ENCODE data around the gene DNAJC13. TPM values are rescaled to one million over a fixed set of nuclear protein-coding genes. Genes with fewer than 3 reads are reported as not detected.

DNAJC13 gene
- total and polyA plus RNA-seq, 2 experiments from 2014 or later = 15.1 to 55.4 TPM

DNA sequence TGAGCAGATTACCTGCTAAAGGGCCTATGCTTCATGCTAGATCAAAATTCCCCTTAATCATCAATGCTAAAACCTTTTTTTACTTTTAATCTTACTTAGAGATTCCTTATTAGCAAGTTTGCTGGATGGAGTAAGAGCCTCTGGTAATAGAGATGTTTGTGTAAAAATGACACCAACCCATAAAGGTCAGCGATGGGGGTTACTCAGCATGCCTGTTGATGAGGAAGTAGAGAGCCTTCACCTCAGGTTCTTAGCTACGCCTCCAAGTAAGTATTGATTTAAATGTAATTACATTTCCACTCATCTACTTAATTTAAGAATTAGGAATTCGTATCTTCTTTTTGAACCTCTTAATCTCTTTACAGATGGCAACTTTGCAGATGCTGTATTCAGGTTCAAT lies 38.8 kb downstream of the DNAJC13 start:
- Histone ChIP-seq H3K36me3 (replicated peaks; ENCODE audit: insufficient read depth, low read depth) (peaks cover 4% of the 10 kb centered on the region), H3K4me2 (no peak overlapping the region), H3K9me3 (ENCODE audit: low read depth) (no peaks in the 10 kb centered on the region), H3K4me3 (no peak overlapping the region), H3K4me1 (ENCODE audit: insufficient read depth) (no peaks in the 10 kb centered on the region), H4K20me1 (ENCODE audit: insufficient read depth, poor library complexity, severe bottlenecking) (no peaks in the 10 kb centered on the region), H3K27ac (no peak overlapping the region), H3K9me2 (replicated peaks; ENCODE audit: insufficient read depth) (no peaks in the 10 kb centered on the region), H3K79me2 (no peaks in the 10 kb centered on the region), H2AFZ (no peak overlapping the region), H3K27me3 (no peaks in the 10 kb centered on the region)
- DNase-seq (ENCODE audit: low spot score) = no peak
- TF ChIP-seq EZH2 (IDR thresholded peaks at IDR 0.05; ENCODE audit: borderline replicate concordance) (no peak), EZH2phosphoT487 (IDR thresholded peaks at IDR 0.05; ENCODE audit: low read depth, severe bottlenecking, unreplicated experiment) (no peak)
- TF ChIP-seq, protein P1, sequence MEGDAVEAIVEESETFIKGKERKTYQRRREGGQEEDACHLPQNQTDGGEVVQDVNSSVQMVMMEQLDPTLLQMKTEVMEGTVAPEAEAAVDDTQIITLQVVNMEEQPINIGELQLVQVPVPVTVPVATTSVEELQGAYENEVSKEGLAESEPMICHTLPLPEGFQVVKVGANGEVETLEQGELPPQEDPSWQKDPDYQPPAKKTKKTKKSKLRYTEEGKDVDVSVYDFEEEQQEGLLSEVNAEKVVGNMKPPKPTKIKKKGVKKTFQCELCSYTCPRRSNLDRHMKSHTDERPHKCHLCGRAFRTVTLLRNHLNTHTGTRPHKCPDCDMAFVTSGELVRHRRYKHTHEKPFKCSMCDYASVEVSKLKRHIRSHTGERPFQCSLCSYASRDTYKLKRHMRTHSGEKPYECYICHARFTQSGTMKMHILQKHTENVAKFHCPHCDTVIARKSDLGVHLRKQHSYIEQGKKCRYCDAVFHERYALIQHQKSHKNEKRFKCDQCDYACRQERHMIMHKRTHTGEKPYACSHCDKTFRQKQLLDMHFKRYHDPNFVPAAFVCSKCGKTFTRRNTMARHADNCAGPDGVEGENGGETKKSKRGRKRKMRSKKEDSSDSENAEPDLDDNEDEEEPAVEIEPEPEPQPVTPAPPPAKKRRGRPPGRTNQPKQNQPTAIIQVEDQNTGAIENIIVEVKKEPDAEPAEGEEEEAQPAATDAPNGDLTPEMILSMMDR (IDR thresholded peaks at IDR 0.05; ENCODE audit: poor library complexity) = no peak
- 98% methylated on average over 3 of the region's 3 CpGs for WGBS (ENCODE audit: low lambda C conversion rate, missing lambda C conversion rate)

DNA sequence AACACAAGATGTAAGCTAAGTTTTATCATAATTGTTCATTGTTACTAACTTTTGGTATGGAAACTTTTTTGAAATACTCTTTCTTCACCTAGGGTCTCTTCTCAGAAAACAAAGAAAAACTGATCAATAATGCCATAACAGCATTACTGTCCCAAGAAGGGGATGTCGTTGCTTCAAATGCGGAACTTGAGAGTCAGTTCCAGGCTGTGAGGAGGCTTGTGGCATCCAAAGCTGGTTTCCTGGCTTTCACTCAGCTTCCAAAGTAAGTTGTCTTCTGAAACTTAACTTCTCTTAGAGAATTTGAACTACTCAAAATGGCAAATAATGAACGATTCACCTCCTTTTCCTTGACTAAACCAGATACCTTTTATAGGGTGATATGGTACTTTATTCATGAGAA lies 39.3 kb downstream of the DNAJC13 start:
- WGBS (ENCODE audit: low lambda C conversion rate, missing lambda C conversion rate) = 99% methylated on average over 3 of the region's 3 CpGs

GRCh38 chr3:132457286-132457685 lies 40.0 kb downstream of the DNAJC13 start:
- Histone ChIP-seq H4K20me1 (ENCODE audit: insufficient read depth, poor library complexity, severe bottlenecking) (no peaks in the 10 kb centered on the region), H3K36me3 (replicated peaks; ENCODE audit: insufficient read depth, low read depth) (peaks cover 4% of the 10 kb centered on the region), H3K9me3 (ENCODE audit: low read depth) (no peaks in the 10 kb centered on the region), H3K27me3 (no peaks in the 10 kb centered on the region), H3K9me2 (replicated peaks; ENCODE audit: insufficient read depth) (no peaks in the 10 kb centered on the region), H3K79me2 (no peaks in the 10 kb centered on the region), H3K4me2 (no peak overlapping the region), H3K27ac (no peak overlapping the region), H3K4me3 (no peak overlapping the region), H3K4me1 (ENCODE audit: insufficient read depth) (no peaks in the 10 kb centered on the region), H2AFZ (no peak overlapping the region)
- WGBS (ENCODE audit: low lambda C conversion rate, missing lambda C conversion rate) = 100% methylated on average over 1 of the region's 1 CpG
- DNase-seq (ENCODE audit: low spot score) = no peak
- TF ChIP-seq EZH2phosphoT487 (IDR thresholded peaks at IDR 0.05; ENCODE audit: low read depth, severe bottlenecking, unreplicated experiment) (no peak), EZH2 (IDR thresholded peaks at IDR 0.05; ENCODE audit: borderline replicate concordance) (no peak)
- TF ChIP-seq, protein P1 (IDR thresholded peaks at IDR 0.05; ENCODE audit: poor library complexity) = no peak

More for the DNA sequence above, 39.3 kb downstream of the DNAJC13 start:
- Histone ChIP-seq H4K20me1 (ENCODE audit: insufficient read depth, poor library complexity, severe bottlenecking) (no peaks in the 10 kb centered on the region), H3K4me1 (ENCODE audit: insufficient read depth) (no peaks in the 10 kb centered on the region), H3K27me3 (no peaks in the 10 kb centered on the region), H3K4me2 (no peak overlapping the region), H3K27ac (no peak overlapping the region), H3K79me2 (no peaks in the 10 kb centered on the region), H3K36me3 (replicated peaks; ENCODE audit: insufficient read depth, low read depth) (peaks cover 4% of the 10 kb centered on the region), H3K4me3 (no peak overlapping the region), H3K9me3 (ENCODE audit: low read depth) (no peaks in the 10 kb centered on the region), H3K9me2 (replicated peaks; ENCODE audit: insufficient read depth) (no peaks in the 10 kb centered on the region), H2AFZ (no peak overlapping the region)
- no peak for DNase-seq (ENCODE audit: low spot score)
- TF ChIP-seq EZH2phosphoT487 (IDR thresholded peaks at IDR 0.05; ENCODE audit: low read depth, severe bottlenecking, unreplicated experiment) (no peak), EZH2 (IDR thresholded peaks at IDR 0.05; ENCODE audit: borderline replicate concordance) (no peak)
- TF ChIP-seq, protein P1 (IDR thresholded peaks at IDR 0.05; ENCODE audit: poor library complexity) = no peak

DNA sequence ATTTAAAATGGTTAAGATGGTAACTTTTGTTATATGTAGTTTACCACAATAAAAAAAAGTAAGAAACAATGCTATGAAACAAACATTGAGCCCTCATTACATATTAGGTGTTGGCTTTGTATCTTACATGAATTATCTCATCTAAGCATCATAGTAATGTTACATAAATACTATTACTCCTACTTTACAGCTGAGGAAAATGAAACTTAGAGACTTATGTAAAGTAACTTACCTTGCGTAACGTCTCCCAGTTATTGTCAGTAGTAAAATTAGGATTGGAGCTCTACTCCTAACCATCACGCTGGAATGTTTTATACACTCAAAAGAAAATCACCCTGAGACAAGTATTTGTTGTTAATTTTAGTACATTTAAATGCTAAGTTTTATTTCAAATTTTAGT lies 42.2 kb downstream of the DNAJC13 start:
- Histone ChIP-seq H3K4me3 (no peak overlapping the region), H3K9me3 (ENCODE audit: low read depth) (no peaks in the 10 kb centered on the region), H3K27ac (no peak overlapping the region), H3K27me3 (no peaks in the 10 kb centered on the region), H3K36me3 (replicated peaks; ENCODE audit: insufficient read depth, low read depth) (peaks cover 4% of the 10 kb centered on the region), H3K4me2 (no peak overlapping the region), H3K4me1 (ENCODE audit: insufficient read depth) (peaks cover 2% of the 10 kb centered on the region), H2AFZ (no peak overlapping the region), H4K20me1 (ENCODE audit: insufficient read depth, poor library complexity, severe bottlenecking) (no peaks in the 10 kb centered on the region), H3K9me2 (replicated peaks; ENCODE audit: insufficient read depth) (no peaks in the 10 kb centered on the region), H3K79me2 (no peaks in the 10 kb centered on the region)
- WGBS (ENCODE audit: low lambda C conversion rate, missing lambda C conversion rate) = 96% methylated on average over 3 of the region's 3 CpGs
- TF ChIP-seq EZH2phosphoT487 (IDR thresholded peaks at IDR 0.05; ENCODE audit: low read depth, severe bottlenecking, unreplicated experiment) = no peak
- TF ChIP-seq EZH2 (IDR thresholded peaks at IDR 0.05; ENCODE audit: borderline replicate concordance) = no peak
- DNase-seq (ENCODE audit: low spot score) = no peak
